Endothelial cell of umbilical vein (primary cell): ENCODE results near the gene INS. TPM values are rescaled to one million over a fixed set of nuclear protein-coding genes. Genes with fewer than 3 reads are reported as not detected.

Experiments used
- BruUV-seq: library from RNA; stranded (reverse); fragments of 400-500 nt; replicated peaks from 2 replicates; lab custom pipeline; 2021; lab: Mats Ljungman, UMichigan
- CTCF ChIA-PET: fragments of 300-600, 350-600 bp; sonication (Branson Sonifier 250); formaldehyde crosslinking; loops from one replicate; lab custom pipeline; 2021; ENCODE audit warnings: antibody characterized with exemption, inconsistent platforms; lab: Charles Lee
- POLR2A ChIA-PET: fragments of 300-600, 350-600 bp; sonication (Branson Sonifier 250); formaldehyde crosslinking; loops from one replicate; lab custom pipeline; 2021; ENCODE audit warnings: antibody characterized with exemption, inconsistent platforms; lab: Charles Lee
- DNase-seq: peaks from one replicate; pipeline ENCODE4 v3.0.0-alpha.2; 2011; ENCODE audit warnings: low read depth, low spot score
- FAIRE-seq: peaks from 2 replicates; lab custom pipeline; 2011; peaks lifted over from hg19 to GRCh38; lab: Jason Lieb, UNC
- H2AFZ ChIP-seq: 2 replicates; pipeline ENCODE4 v1.6.0; 2012; ENCODE audit warnings: low read depth, low read length, control low read depth, inconsistent platforms
- H3K27ac ChIP-seq: 2 replicates; pipeline ENCODE4 v1.5.1; 2011; ENCODE audit warnings: low read depth, mild to moderate bottlenecking, control low read depth, low read length, moderate library complexity; ENCODE audit not compliant: insufficient read depth
- H3K27me3 ChIP-seq, 2 experiments: 2 replicates each; pipeline versions ENCODE4 v1.6.0 to v1.6.1; 2011; ENCODE audit warnings: low read length in 2 of 2, mixed read lengths in 1 of 2; ENCODE audit not compliant: control insufficient read depth in 2 of 2, insufficient read depth in 2 of 2
- H3K36me3 ChIP-seq, 2 experiments: 2 replicates in 1 of 2; 3 replicates in 1 of 2; pipeline ENCODE4 v1.5.1; 2011; ENCODE audit warnings: low read length in 2 of 2, mild to moderate bottlenecking in 1 of 2, moderate library complexity in 1 of 2; ENCODE audit not compliant: control insufficient read depth in 2 of 2, insufficient read depth in 2 of 2; ENCODE audit errors: extremely low read depth in 1 of 2
- H3K4me1 ChIP-seq: 3 replicates; pipeline ENCODE4 v1.5.1; 2011; ENCODE audit warnings: mild to moderate bottlenecking, low read length; ENCODE audit not compliant: control insufficient read depth, insufficient read depth; ENCODE audit errors: extremely low read depth
- H3K4me2 ChIP-seq: 2 replicates; pipeline ENCODE4 v1.6.1; 2011; ENCODE audit warnings: low read length, control low read depth, mixed read lengths; ENCODE audit not compliant: insufficient read depth
- H3K4me3 ChIP-seq, 3 experiments: fragments of 200-600 bp in 1 of 3; sonication (generic), shearing (Covaris generic) in 1 of 3; replicated peaks in 1 of 3; 2 replicates each; pipeline ENCODE4 v1.5.1; 2011 to 2016; ENCODE audit warnings: control low read depth in 3 of 3, low read length in 3 of 3, mild to moderate bottlenecking in 2 of 3, inconsistent platforms in 1 of 3, low read depth in 1 of 3, moderate library complexity in 1 of 3; ENCODE audit not compliant: insufficient read depth in 1 of 3
- H3K79me2 ChIP-seq: 2 replicates; pipeline ENCODE4 v1.6.0; 2012; ENCODE audit warnings: low read length, inconsistent platforms; ENCODE audit not compliant: control insufficient read depth, insufficient read depth
- H3K9ac ChIP-seq: replicated peaks from 2 replicates; pipeline ENCODE3; 2011; ENCODE audit warnings: low read length, control low read depth; ENCODE audit not compliant: insufficient read depth; ENCODE audit errors: extremely low read depth
- H3K9me1 ChIP-seq: replicated peaks from 3 replicates; pipeline ENCODE4 v1.6.0; 2011; ENCODE audit warnings: mild to moderate bottlenecking, low read length; ENCODE audit not compliant: control insufficient read depth, insufficient read depth; ENCODE audit errors: extremely low read depth
- H3K9me3 ChIP-seq: replicated peaks from 2 replicates; pipeline ENCODE4 v1.5.1; 2012; ENCODE audit warnings: low read length, inconsistent platforms; ENCODE audit not compliant: control insufficient read depth, insufficient read depth
- H4K20me1 ChIP-seq: replicated peaks from 2 replicates; pipeline ENCODE3; 2011; ENCODE audit warnings: mild to moderate bottlenecking, low read length; ENCODE audit not compliant: control insufficient read depth, insufficient read depth; ENCODE audit errors: extremely low read depth
- CTCF ChIP-seq, 2 donors: IDR thresholded peaks; 1 replicate in 1 of 2; 2 replicates in 1 of 2; pipeline ENCODE4 v1.5.1; 2011; ENCODE audit warnings: low read length in 2 of 2, mild to moderate bottlenecking in 2 of 2, moderate library complexity in 2 of 2, control low read depth in 1 of 2, inconsistent platforms in 1 of 2, low read depth in 1 of 2; ENCODE audit not compliant: insufficient read depth in 1 of 2; ENCODE audit errors: extremely low read depth in 1 of 2
- EZH2 ChIP-seq: IDR thresholded peaks from 2 replicates; pipeline ENCODE4 v1.6.1; 2012; ENCODE audit warnings: borderline replicate concordance, low read depth, mild to moderate bottlenecking, moderate library complexity, low read length, inconsistent platforms; ENCODE audit not compliant: severe bottlenecking
- FOS ChIP-seq: IDR thresholded peaks from 2 replicates; pipeline ENCODE4 v1.6.1; 2011; ENCODE audit warnings: mild to moderate bottlenecking, low read length, moderate library complexity, borderline replicate concordance; ENCODE audit not compliant: insufficient read depth
- GATA2 ChIP-seq: IDR thresholded peaks from 2 replicates; pipeline ENCODE4 v1.7.0; 2011; ENCODE audit warnings: low read depth, mild to moderate bottlenecking, moderate library complexity, mixed read lengths, low read length; ENCODE audit not compliant: insufficient read length, insufficient read depth
- JUN ChIP-seq: IDR thresholded peaks from 2 replicates; pipeline ENCODE4 v1.6.1; 2011; ENCODE audit warnings: borderline replicate concordance, low read depth; ENCODE audit not compliant: insufficient read length, insufficient read depth
- MAX ChIP-seq: IDR thresholded peaks from 2 replicates; pipeline ENCODE4 v1.6.1; 2011; ENCODE audit not compliant: insufficient read depth, insufficient read length
- MYC ChIP-seq: IDR thresholded peaks from one replicate; pipeline ENCODE4 v1.6.1; 2011; ENCODE audit warnings: mild to moderate bottlenecking, low read depth, low read length
- POLR2A ChIP-seq: IDR thresholded peaks from 2 replicates; pipeline ENCODE4 v1.6.1; 2012; ENCODE audit warnings: low read depth, mild to moderate bottlenecking, control low read depth, low read length
- POLR2AphosphoS5 ChIP-seq: IDR thresholded peaks from 2 replicates; pipeline ENCODE4 v1.6.1; 2012; ENCODE audit warnings: low read depth, mild to moderate bottlenecking, control low read depth, low read length, moderate library complexity; ENCODE audit not compliant: insufficient read depth
- dilution Hi-C: fragments of 300-500 bp; cut with MboI; formaldehyde crosslinking; loops from one replicate; pipeline ENCODE4 v1.15.0; 2019; ENCODE audit warnings: low sequenced_read_pairs; ENCODE audit not compliant: extremely low pct_ligation_motif_present
- intact Hi-C: fragments of 100-400 bp; cut with micrococcal nuclease; formaldehyde crosslinking; loops from one replicate; pipeline ENCODE4 v1.10.0; 2022
- polyA plus RNA-seq, 4 experiments: library from polyadenylated mRNA; depleted of rRNA in 3 of 4; stranded (reverse) in 3 of 4; unstranded in 1 of 4; fragments of >200 nt; gene quantifications; 2 replicates each; pipeline versions ENCODE4 v1.2.1 to v1.2.3, GENCODE V29; 2011 to 2012; ENCODE audit warnings: missing spikeins in 1 of 4
- total RNA-seq: library from RNA; stranded (reverse); gene quantifications from 2 replicates; pipeline ENCODE4 v1.2.3, GENCODE V29; 2021

The INS gene
- total and polyA plus RNA-seq, 2 donors (not counting 3 experiments of a cell fraction or from before 2014, with no cell fraction given), result not detected

GRCh38 chr11:2203440-2204259, 42.6 kb upstream of the INS start:
- H3K27ac ChIP-seq, result no peak overlapping the region
- H3K36me3 ChIP-seq, result no peaks in the 10 kb centered on the region
- H3K79me2 ChIP-seq, result no peaks in the 10 kb centered on the region
- no peaks in the 10 kb centered on the region for H3K9me3 ChIP-seq
- no peak overlapping the region for H3K9ac ChIP-seq
- ChIA-PET POLR2A (no interaction called here), CTCF (interaction anchor here (1.3 kb wide), 1 partner anchor 101 kb away, joined by 3 read pairs; no protein-coding TSS in a partner anchor)
- no peak overlapping the region for H3K4me2 ChIP-seq
- DNase-seq (no peak), FAIRE-seq (no peak)
- no peaks in the 10 kb centered on the region for H3K27me3 ChIP-seq
- dilution Hi-C loops, result no loop called here
- no peaks in the 10 kb centered on the region for H3K4me1 ChIP-seq
- H3K4me3 ChIP-seq, result no peak overlapping the region
- no peak for TF ChIP-seq CTCF (IDR thresholded peaks at IDR 0.05; ENCODE audit: extremely low read depth in 1 of 2, insufficient read depth in 1 of 2, low read depth in 1 of 2, low read length in 2 of 2)
- TF ChIP-seq MAX, result no peak
- no peak for TF ChIP-seq POLR2AphosphoS5
- TF ChIP-seq MYC, result no peak
- TF ChIP-seq EZH2, result no peak
- TF ChIP-seq FOS, result no peak
- no peak for TF ChIP-seq POLR2A
- no peak for TF ChIP-seq GATA2
- no peak for TF ChIP-seq JUN
- H4K20me1 ChIP-seq, result no peaks in the 10 kb centered on the region
- no peaks in the 10 kb centered on the region for H3K9me1 ChIP-seq
- no peak overlapping the region for H2AFZ ChIP-seq
- intact Hi-C loops, result no loop called here
- BruUV-seq, result no TSS peak
